NCI-H345 treated with DMSO at 0.1 percent for 48 hours (cell line): ENCODE results near the gene INO80E.

Experiments used
- DNase-seq: peaks from one replicate; lab custom pipeline; 2025; ENCODE audit not compliant: unreplicated experiment; lab: John Stamatoyannopoulos, UW

The INO80E gene

DNA sequence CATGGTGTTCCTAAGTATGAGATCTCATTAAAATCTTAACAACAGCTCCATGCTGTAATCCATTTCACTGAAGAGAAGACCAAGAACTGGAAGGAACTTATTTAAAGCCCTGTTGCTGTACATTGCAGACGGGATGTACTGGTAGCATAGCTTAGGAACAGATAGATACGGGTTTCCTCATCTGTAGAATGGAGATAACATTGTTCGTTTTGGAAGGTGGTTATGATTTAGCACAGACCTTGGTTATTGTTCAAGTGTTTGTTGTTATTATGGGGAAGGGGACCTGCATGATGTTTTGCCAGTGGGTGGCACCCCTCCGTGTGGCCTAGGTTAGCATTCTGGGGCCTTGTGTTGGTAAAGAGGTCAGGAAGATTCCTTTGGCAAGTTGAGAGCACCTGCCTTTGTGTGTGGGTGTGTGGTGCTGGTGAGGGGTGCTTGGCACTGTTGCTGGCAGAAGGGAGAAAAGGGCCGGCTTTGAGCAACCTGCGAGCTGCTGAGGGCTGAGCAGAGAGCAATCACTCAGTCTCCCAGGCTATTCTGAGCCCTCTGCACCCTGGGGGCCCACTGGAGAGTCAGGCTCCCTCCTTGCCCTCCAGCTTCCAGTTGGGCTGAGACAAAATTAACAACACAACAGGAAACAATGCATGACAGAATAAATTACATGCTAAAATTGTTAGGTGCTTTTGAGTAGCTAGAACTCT, 20.1 kb upstream of the INO80E start:
- no peak for DNase-seq

DNA sequence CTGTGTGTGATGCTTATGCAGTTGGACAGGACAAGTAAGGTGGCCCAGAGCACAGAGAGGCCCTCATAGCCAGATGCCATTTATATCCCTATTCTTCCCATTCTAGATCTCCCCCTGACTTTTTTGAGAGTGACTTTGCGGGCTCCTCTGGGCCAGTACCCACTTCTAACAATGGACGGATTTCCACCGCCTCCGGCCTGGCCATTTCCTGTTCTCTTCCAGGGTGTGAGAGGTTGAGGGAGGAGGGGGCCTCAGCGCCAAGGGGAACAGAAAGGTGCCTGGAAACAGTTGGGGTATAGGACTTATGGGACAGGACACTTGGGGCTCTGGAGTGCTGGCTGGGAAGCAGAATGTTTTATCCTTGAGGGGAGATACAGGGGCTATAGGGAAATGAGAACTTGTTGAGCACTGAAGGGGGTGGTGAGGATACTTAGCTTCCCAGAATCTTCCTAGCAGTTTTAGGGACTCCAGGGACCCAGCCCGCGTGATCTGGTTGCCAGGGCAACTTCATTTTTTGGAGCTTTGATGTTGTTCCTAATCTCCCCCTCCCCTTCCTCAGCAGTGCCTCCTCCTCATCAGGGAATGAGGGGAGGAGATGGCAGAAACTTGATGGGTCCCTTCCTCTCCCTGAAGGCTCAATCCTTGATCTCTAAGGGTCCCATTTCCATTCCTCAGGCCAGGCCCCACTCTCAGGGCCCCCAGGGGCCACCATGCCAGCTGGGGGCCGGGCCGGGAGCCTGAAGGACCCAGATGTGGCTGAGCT, 18.8 kb upstream of the INO80E start:
- no peak for DNase-seq

DNA sequence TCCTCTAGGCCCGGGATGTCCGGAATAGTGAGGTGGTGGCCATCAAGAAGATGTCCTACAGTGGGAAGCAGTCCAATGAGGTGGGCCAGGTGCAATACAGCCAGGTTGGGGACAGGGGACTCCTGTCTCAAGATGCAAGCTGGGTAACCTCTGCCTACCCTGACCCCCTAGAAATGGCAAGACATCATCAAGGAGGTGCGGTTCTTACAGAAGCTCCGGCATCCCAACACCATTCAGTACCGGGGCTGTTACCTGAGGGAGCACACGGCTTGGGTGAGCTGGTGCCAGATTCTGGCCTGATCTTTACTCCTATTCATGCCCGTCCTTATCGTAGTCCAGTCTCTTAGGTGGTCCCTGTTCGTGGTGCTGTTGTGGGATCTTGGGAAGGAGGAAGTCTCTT, 18.0 kb upstream of the INO80E start:
- no peak for DNase-seq

DNA sequence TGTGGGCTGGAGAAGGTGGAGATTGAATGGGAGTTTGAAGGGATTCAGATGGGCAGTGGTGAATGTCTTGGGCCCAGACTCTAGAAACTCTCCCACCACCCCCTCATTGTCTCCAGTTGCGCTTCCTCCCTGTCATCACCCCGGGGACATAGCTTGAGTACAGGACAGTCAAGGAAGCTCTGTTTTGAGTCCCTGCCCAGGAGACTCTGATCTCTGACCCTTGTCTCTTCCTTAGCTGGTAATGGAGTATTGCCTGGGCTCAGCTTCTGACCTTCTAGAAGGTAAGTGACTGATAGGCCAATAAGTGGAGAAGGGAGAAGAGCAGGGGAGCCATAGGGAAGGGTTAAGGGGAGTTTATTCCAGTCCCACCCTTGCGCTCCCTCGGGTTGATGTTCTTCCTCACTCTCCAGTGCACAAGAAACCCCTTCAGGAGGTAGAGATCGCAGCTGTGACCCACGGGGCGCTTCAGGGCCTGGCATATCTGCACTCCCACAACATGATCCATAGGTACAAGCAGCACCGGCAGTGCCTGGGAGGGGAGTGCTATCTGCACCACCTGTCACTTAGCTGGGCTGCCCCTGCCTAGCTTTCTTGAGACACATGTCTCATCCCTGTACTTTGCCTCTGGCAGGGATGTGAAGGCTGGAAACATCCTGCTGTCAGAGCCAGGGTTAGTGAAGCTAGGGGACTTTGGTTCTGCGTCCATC, 17.3 kb upstream of the INO80E start:
- no peak for DNase-seq

DNA sequence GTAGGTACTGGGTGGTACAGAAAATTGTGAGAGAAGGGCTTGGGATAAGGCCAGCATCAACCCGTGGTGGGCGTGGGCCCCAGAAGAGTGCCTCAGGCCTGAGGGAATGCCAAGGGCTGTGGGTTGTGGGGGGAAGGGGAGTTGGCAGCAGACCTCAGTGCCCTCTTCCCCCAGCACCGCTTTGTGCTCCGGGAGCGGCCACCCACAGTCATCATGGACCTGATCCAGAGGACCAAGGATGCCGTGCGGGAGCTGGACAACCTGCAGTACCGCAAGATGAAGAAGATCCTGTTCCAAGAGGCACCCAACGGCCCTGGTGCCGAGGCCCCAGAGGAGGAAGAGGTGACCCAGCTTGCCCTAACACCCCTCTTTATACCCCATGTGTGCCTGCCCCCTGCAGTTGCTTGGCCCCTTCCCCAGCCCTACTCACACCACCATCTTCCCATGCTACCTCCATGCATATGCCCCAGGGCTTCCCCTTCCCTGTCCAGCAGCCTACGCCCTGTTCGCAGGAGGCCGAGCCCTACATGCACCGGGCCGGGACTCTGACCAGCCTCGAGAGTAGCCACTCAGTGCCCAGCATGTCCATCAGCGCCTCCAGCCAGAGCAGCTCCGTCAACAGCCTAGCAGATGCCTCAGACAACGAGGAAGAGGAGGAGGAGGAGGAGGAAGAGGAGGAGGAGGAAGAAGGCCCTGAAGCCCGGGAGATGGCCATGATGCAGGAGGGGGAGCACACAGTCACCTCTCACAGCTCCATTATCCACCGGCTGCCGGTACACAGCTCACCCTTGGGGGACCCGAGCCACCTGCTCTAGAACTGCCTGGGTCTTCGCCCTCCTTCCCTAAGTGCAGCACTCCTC, 13.3 kb upstream of the INO80E start:
- no peak for DNase-seq

DNA sequence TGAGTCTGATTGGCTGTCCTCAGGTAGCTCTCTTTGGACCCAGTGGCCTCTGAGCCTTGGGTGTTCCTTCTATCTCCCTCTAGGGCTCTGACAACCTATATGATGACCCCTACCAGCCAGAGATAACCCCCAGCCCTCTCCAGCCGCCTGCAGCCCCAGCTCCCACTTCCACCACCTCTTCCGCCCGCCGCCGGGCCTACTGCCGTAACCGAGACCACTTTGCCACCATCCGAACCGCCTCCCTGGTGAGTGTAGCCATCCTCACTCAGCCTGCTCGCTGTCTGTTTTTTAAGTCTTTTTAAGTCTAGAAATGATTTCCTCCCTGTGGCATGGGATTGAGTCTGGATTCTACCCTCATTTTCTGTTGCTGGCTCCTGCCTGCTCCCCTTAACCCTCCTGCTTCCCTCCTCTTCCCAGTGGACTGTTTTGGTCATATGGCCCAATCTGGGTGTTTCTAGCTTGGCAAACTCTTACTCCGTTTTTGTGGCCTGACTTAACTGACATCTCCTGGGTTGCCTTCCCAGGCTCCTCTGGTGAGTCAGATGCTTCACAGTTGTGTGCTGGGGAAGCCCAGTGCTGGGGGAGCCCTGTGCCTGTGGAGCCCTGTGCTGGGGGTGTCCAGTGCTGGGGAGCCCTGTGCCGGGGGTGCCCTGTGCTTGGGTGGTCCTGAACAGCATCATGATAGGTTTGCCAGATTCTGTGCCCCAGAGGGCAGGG, 12.5 kb upstream of the INO80E start:
- DNase-seq = no peak

DNA sequence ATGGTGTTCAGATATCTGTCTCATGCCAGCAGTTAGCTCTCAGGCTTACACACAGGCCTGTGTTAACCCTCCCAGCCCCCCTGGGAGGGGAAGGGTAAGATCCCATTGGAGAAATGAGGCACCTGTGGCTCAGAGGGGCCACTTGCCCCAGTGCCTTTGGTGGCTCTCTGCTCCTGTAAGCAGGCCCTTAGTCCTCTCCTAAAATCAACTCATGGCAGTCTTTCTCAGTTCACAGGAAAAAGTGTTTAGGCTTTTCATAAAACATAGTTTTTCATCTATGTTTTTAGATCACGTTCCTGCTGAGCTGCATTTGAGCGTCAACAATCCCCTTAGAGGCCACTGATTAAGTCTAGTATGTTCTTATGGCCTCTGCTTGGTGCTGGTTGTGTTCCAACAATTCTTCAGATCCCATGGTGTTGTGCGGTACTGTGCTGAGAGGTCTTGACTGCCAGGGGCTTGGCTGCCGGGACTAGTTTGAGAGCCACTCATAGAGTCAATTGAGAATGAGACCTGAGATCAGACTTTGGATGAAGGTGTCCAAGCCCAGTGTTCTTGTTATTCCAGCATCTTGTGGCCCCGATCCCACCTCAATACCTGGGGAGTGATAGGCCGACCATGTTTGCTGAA, 11.8 kb upstream of the INO80E start:
- DNase-seq = no peak

DNA sequence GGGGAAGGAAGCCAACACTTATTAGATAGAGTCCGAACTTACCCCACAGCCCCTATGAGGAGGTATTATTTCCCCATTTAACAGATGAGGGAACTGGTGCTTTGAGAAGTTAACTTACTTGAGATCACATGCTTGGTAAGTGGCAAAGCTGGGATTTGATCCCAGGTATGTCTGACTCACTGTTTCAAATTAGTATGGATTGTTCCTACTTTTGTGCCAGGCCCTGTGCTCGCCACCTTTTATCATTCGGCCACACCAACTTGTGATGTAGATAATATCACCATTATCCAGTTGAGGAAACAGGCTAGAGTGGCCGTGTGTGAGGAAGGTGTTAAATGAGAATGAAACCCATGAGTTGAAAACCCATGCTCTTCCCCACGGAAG, 11.3 kb upstream of the INO80E start:
- no peak for DNase-seq

DNA sequence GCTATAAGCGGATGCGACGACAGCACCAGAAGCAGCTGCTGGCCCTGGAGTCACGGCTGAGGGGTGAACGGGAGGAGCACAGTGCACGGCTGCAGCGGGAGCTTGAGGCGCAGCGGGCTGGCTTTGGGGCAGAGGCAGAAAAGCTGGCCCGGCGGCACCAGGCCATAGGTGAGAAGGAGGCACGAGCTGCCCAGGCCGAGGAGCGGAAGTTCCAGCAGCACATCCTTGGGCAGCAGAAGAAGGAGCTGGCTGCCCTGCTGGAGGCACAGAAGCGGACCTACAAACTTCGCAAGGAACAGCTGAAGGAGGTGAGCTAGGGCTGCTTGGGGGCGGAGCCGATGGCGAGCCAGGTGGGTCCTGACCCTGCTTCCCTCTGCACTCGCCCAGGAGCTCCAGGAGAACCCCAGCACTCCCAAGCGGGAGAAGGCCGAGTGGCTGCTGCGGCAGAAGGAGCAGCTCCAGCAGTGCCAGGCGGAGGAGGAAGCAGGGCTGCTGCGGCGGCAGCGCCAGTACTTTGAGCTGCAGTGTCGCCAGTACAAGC, 10.7 kb upstream of the INO80E start:
- no peak for DNase-seq

DNA sequence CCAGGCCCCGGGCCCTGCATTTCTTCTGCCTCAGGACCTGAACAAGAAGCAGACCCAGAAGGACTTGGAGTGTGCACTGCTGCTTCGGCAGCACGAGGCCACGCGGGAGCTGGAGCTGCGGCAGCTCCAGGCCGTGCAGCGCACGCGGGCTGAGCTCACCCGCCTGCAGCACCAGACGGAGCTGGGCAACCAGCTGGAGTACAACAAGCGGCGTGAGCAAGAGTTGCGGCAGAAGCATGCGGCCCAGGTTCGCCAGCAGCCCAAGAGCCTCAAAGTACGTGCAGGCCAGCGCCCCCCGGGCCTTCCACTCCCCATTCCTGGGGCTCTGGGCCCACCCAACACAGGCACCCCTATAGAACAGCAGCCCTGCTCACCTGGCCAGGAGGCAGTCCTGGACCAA, 9.8 kb upstream of the INO80E start:
- DNase-seq = no peak

DNA sequence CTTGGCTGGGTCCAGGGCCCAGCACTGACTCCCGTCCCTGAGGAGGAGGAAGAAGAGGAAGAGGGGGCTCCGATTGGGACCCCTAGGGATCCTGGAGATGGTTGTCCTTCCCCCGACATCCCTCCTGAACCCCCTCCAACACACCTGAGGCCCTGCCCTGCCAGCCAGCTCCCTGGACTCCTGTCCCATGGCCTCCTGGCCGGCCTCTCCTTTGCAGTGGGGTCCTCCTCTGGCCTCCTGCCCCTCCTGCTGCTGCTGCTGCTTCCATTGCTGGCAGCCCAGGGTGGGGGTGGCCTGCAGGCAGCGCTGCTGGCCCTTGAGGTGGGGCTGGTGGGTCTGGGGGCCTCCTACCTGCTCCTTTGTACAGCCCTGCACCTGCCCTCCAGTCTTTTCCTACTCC, 9.1 kb upstream of the INO80E start:
- no peak for DNase-seq

DNA sequence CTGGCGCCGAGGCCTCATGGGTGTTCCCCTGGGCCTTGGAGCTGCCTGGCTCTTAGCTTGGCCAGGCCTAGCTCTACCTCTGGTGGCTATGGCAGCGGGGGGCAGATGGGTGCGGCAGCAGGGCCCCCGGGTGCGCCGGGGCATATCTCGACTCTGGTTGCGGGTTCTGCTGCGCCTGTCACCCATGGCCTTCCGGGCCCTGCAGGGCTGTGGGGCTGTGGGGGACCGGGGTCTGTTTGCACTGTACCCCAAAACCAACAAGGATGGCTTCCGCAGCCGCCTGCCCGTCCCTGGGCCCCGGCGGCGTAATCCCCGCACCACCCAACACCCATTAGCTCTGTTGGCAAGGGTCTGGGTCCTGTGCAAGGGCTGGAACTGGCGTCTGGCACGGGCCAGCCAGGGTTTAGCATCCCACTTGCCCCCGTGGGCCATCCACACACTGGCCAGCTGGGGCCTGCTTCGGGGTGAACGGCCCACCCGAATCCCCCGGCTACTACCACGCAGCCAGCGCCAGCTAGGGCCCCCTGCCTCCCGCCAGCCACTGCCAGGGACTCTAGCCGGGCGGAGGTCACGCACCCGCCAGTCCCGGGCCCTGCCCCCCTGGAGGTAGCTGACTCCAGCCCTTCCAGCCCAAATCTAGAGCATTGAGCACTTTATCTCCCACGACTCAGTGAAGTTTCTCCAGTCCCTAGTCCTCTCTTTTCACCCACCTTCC, 8.5 kb upstream of the INO80E start:
- no peak for DNase-seq

DNA sequence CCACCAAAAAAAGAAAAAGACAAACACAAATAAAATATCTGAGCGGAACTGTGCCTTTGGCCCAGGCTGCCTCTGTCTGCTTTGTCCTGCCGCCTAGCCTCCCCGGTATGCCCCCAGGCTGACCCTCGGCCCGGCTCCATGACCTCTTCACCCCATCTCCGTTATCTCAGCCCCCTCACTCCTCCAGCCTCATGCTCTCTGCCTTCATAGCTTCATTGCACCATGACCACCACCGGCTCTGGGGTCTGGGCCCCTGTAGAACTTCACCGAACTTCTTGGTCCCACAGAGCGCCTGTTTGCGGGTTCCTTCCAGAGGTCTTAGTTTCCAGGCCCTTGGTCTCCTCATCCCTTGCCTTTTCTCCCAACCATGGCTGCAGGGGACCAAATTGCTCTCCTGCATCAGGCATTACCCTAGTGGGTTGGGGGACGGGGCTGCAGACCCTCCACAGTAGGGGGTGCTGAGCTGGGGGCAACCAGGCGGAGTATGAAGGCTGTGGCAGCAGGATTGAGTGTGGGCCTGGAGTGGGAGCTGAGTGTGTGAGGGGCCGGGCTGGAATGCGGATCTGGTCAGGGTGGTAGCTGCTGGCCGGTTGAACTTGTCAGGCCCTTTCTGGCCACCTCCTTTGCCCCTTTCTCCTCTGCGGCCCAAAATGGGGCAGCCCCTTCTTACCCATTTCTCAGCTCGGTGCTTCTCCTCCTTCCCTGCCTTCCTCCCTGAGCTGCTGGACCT, 7.5 kb upstream of the INO80E start:
- no peak for DNase-seq

DNA sequence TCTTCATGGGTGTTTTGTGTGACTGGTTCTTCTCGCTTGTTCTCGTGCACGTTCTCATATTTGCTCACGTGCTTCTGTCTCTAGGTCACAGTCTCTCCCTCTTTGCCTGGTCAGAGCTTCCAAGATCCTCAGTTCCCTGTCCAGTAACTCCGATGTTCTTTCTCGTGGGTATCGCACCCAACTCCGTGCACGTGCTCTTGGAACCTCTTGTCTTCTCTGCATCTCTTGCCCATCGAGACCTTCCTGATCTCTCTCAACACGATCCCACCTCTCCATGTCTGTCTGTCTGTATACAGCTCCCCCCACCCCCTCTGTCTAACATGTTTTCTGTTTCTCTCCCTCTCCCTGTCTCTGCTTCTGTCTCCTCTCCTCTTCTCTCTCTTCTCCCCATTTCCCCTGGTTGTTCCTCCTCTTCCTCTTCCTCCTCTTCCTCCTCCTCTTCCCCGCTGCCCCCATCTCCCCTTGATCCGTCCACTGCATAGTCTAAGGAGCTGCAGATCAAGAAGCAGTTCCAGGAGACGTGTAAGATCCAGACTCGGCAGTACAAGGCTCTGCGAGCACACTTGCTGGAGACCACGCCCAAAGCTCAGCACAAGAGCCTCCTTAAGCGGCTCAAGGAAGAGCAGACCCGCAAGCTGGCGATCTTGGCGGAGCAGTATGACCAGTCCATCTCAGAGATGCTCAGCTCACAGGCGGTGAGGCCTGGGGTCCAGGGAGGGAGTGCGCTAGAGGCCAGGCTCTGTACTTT, 6.8 kb upstream of the INO80E start:
- DNase-seq = no peak

DNA sequence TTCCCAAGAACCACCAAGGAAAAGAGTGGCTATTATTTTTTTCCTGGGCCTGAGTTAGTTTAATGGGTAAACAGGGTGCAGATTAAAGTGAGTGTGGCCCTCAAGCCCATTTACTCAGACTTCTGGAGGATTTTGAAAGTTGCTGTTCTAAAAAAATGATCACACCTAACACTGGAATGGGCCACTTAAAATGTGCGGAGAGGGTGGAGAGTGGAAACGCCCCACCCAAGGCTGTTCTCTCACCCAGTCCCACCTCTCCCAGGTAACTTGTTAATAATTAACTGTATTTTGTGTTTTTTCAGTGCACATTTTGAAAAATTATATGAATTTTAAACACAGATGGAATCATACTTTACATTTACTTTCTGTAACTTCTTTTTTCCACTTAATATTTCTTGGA, 6.0 kb upstream of the INO80E start:
- DNase-seq = no peak

DNA sequence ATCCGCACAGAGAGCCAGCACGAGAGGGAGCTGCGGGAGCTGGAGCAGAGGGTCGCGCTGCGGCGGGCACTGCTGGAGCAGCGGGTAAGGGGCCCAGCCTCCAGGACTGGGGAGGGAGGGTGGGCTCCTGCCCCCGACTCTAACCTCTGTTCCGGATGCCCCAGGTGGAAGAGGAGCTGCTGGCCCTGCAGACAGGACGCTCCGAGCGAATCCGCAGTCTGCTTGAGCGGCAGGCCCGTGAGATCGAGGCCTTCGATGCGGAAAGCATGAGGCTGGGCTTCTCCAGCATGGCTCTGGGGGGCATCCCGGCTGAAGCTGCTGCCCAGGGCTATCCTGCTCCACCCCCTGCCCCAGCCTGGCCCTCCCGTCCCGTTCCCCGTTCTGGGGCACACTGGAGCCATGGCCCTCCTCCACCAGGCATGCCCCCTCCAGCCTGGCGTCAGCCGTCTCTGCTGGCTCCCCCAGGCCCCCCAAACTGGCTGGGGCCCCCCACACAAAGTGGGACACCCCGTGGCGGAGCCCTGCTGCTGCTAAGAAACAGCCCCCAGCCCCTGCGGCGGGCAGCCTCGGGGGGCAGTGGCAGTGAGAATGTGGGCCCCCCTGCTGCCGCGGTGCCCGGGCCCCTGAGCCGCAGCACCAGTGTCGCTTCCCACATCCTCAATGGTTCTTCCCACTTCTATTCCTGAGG, 5.0 kb upstream of the INO80E start:
- no peak for DNase-seq

DNA sequence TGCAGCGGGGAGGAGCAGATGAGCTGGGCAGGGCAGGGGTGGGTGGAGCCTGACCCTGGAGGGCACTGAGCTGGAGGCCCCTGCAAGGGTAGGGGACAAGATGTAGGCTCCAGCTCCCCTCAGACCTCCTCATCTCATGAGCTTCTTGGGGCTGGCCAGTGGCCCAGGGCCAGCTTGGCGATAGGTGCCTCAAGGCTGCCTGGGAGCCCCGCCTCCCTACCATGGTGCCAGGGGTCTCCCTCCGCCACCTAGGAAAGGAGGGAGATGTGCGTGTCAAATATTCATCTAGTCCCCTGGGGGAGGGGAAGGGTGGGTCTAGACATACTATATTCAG, 4.5 kb upstream of the INO80E start:
- no peak for DNase-seq
